IMR-90 (cell line): ENCODE measurements around the gene TEAD1. TPM values are rescaled to one million over a fixed set of nuclear protein-coding genes. Genes with fewer than 3 reads are reported as not detected.

ENCODE experiments used
- ATAC-seq: fragments of 200-7000 bp; cut with Tn5 transposase; 2 replicates; pipeline ENCODE4 v1.9.1; 2020; ENCODE audit warnings: low read depth, mild to moderate bottlenecking, moderate library complexity
- BruUV-seq: library from RNA; stranded (reverse); fragments of 400-500 nt; replicated peaks from 2 replicates; lab custom pipeline; 2021; lab: Mats Ljungman, UMichigan
- CTCF ChIA-PET: fragments of 300-600 bp; formaldehyde crosslinking; extraction: SDS; loops from one replicate; lab custom pipeline; 2021; ENCODE audit warnings: antibody characterized with exemption; lab: Yijun Ruan, JAX
- POLR2A ChIA-PET: fragments of 300-600 bp; sonication (Branson Sonifier 250); formaldehyde crosslinking; loops from one replicate; lab custom pipeline; 2022; ENCODE audit warnings: antibody characterized with exemption; ENCODE audit not compliant: unreplicated experiment; lab: Charles Lee
- DNase-seq: peaks from one replicate; pipeline ENCODE4 v3.0.0; 2013
- H2AFZ ChIP-seq: replicated peaks from 2 replicates; pipeline ENCODE3; 2013; ENCODE audit warnings: low read length, mild to moderate bottlenecking; ENCODE audit not compliant: poor library complexity
- H2AK5ac ChIP-seq: 2 replicates; pipeline ENCODE4 v1.6.1; 2013; ENCODE audit warnings: low read depth, low read length, inconsistent platforms
- H2AK9ac ChIP-seq: replicated peaks from 2 replicates; pipeline ENCODE3; 2013; ENCODE audit warnings: mild to moderate bottlenecking, low read depth, low read length, moderate library complexity; ENCODE audit not compliant: poor library complexity
- H2BK120ac ChIP-seq: 2 replicates; pipeline ENCODE4 v1.6.1; 2013; ENCODE audit warnings: low read depth, low read length, inconsistent platforms
- H2BK15ac ChIP-seq: 3 replicates; pipeline ENCODE4 v1.6.1; 2013; ENCODE audit warnings: low read depth, low read length, inconsistent platforms
- H2BK20ac ChIP-seq: 2 replicates; pipeline ENCODE4 v1.6.1; 2013; ENCODE audit warnings: low read depth, mild to moderate bottlenecking, inconsistent platforms, low read length, moderate library complexity
- H2BK5ac ChIP-seq: 2 replicates; pipeline ENCODE4 v1.6.1; 2013; ENCODE audit warnings: mild to moderate bottlenecking, low read depth, low read length, inconsistent platforms; ENCODE audit not compliant: poor library complexity, severe bottlenecking
- H3K14ac ChIP-seq: replicated peaks from 2 replicates; pipeline ENCODE4 v1.6.1; 2013; ENCODE audit warnings: low read depth, low read length, inconsistent platforms
- H3K18ac ChIP-seq: 2 replicates; pipeline ENCODE4 v1.6.1; 2013; ENCODE audit warnings: low read depth, low read length, control low read depth
- H3K23ac ChIP-seq: 2 replicates; pipeline ENCODE4 v1.6.1; 2013; ENCODE audit warnings: low read depth, low read length, inconsistent platforms
- H3K27ac ChIP-seq: 2 replicates; pipeline ENCODE4 v1.5.1; 2013; ENCODE audit warnings: mild to moderate bottlenecking, control low read depth, low read length; ENCODE audit not compliant: insufficient read depth
- H3K27me3 ChIP-seq: 2 replicates; pipeline ENCODE4 v1.6.1; 2013; ENCODE audit warnings: low read length; ENCODE audit not compliant: control insufficient read depth, insufficient read depth
- H3K36me3 ChIP-seq: 2 replicates; pipeline ENCODE4 v1.6.1; 2013; ENCODE audit warnings: low read length, mixed read lengths; ENCODE audit not compliant: control insufficient read depth, insufficient read depth
- H3K4ac ChIP-seq: 2 replicates; pipeline ENCODE4 v1.6.1; 2013; ENCODE audit warnings: low read depth, low read length, inconsistent platforms
- H3K4me1 ChIP-seq: 2 replicates; pipeline ENCODE4 v1.6.1; 2013; ENCODE audit warnings: low read length, mixed read lengths; ENCODE audit not compliant: control insufficient read depth, insufficient read depth
- H3K4me2 ChIP-seq: 2 replicates; pipeline ENCODE4 v1.6.1; 2013; ENCODE audit warnings: low read depth, mild to moderate bottlenecking, control low read depth, low read length, moderate library complexity
- H3K4me3 ChIP-seq: 2 replicates; pipeline ENCODE4 v1.5.1; 2013; ENCODE audit warnings: low read depth, mild to moderate bottlenecking, control low read depth, low read length, moderate library complexity; ENCODE audit not compliant: insufficient read depth
- H3K56ac ChIP-seq: 2 replicates; pipeline ENCODE4 v1.6.1; 2013; ENCODE audit warnings: low read length, inconsistent platforms; ENCODE audit not compliant: insufficient read depth; ENCODE audit errors: extremely low read depth
- H3K79me1 ChIP-seq, 2 experiments: 2 replicates each; pipeline ENCODE4 v1.6.1; 2013; ENCODE audit warnings: low read length in 2 of 2, inconsistent platforms in 1 of 2, low read depth in 1 of 2
- H3K9ac ChIP-seq: 2 replicates; pipeline ENCODE4 v1.6.1; 2013; ENCODE audit warnings: low read depth, low read length, control low read depth
- H3K9me1 ChIP-seq: 2 replicates; pipeline ENCODE4 v1.6.1; 2013; ENCODE audit warnings: low read length, inconsistent platforms; ENCODE audit not compliant: insufficient read depth
- H3K9me3 ChIP-seq: 2 replicates; pipeline ENCODE4 v1.6.1; 2013; ENCODE audit warnings: low read length; ENCODE audit not compliant: control insufficient read depth, insufficient read depth
- H4K20me1 ChIP-seq: 2 replicates; pipeline ENCODE4 v1.6.1; 2013; ENCODE audit warnings: low read length, inconsistent platforms; ENCODE audit not compliant: insufficient read depth
- H4K5ac ChIP-seq: 2 replicates; pipeline ENCODE4 v1.6.1; 2013; ENCODE audit warnings: mild to moderate bottlenecking, low read depth, low read length, control low read depth
- H4K8ac ChIP-seq, 2 experiments: 2 replicates each; pipeline ENCODE4 v1.6.1; 2013; ENCODE audit warnings: low read depth in 2 of 2, low read length in 2 of 2, control low read depth in 1 of 2, inconsistent platforms in 1 of 2
- H4K91ac ChIP-seq: 2 replicates; pipeline ENCODE4 v1.6.1; 2013; ENCODE audit warnings: low read depth, low read length, inconsistent platforms; ENCODE audit not compliant: insufficient read depth
- BHLHE40 ChIP-seq: fragments of 150-350 bp; IDR thresholded peaks from 2 replicates; pipeline ENCODE4 v1.6.1; 2016; ENCODE audit warnings: mild to moderate bottlenecking, low read depth, low read length
- CEBPB ChIP-seq: IDR thresholded peaks from 2 replicates; pipeline ENCODE4 v1.6.1; 2012; ENCODE audit warnings: low read depth, low read length, improper control_type of control experiment
- CHD1 ChIP-seq: IDR thresholded peaks from 2 replicates; pipeline ENCODE4 v1.6.1; 2012; ENCODE audit warnings: low read depth, low read length, improper control_type of control experiment
- CTCF ChIP-seq: conservative IDR thresholded peaks from 2 replicates; pipeline ENCODE4 v1.5.1; 2012; ENCODE audit warnings: mild to moderate bottlenecking, low read depth, low read length, improper control_type of control experiment
- ELK1 ChIP-seq: fragments of 150-350 bp; IDR thresholded peaks from 2 replicates; pipeline ENCODE4 v1.6.1; 2016; ENCODE audit warnings: low read depth, mild to moderate bottlenecking, low read length, moderate library complexity, borderline replicate concordance
- FOS ChIP-seq: fragments of 150-350 bp; IDR thresholded peaks from 2 replicates; pipeline ENCODE4 v1.6.1; 2016; ENCODE audit warnings: low read depth, low read length
- MAFK ChIP-seq: IDR thresholded peaks from 2 replicates; pipeline ENCODE4 v1.6.1; 2012; ENCODE audit warnings: low read depth, low read length, improper control_type of control experiment
- MAZ ChIP-seq: IDR thresholded peaks from 2 replicates; pipeline ENCODE4 v1.6.1; 2012; ENCODE audit warnings: low read depth, mild to moderate bottlenecking, low read length, improper control_type of control experiment, moderate library complexity, borderline replicate concordance
- MXI1 ChIP-seq: IDR thresholded peaks from 2 replicates; pipeline ENCODE4 v1.6.1; 2012; ENCODE audit warnings: low read depth, mild to moderate bottlenecking, low read length, moderate library complexity, borderline replicate concordance
- NFE2L2 ChIP-seq: fragments of 150-350 bp; IDR thresholded peaks from 2 replicates; pipeline ENCODE4 v1.6.1; 2016; ENCODE audit warnings: low read depth, mild to moderate bottlenecking, low read length
- POLR2A ChIP-seq: IDR thresholded peaks from 2 replicates; pipeline ENCODE4 v1.6.1; 2012; ENCODE audit warnings: mild to moderate bottlenecking, low read depth, low read length
- RAD21 ChIP-seq: IDR thresholded peaks from 2 replicates; pipeline ENCODE4 v1.6.1; 2012; ENCODE audit warnings: low read length, improper control_type of control experiment
- RCOR1 ChIP-seq: IDR thresholded peaks from 2 replicates; pipeline ENCODE4 v1.6.1; 2012; ENCODE audit warnings: mild to moderate bottlenecking, low read length, improper control_type of control experiment; ENCODE audit not compliant: insufficient replicate concordance
- RFX5 ChIP-seq: IDR thresholded peaks from 2 replicates; pipeline ENCODE4 v1.8.0; 2012; ENCODE audit warnings: low read depth, mild to moderate bottlenecking, low read length, moderate library complexity
- SMC3 ChIP-seq: fragments of 150-350 bp; IDR thresholded peaks from 2 replicates; pipeline ENCODE4 v1.6.1; 2016; ENCODE audit warnings: low read depth, mild to moderate bottlenecking, antibody characterized with exemption, low read length, moderate library complexity
- USF2 ChIP-seq: fragments of 150-350 bp; IDR thresholded peaks from 2 replicates; pipeline ENCODE4 v1.6.1; 2017; ENCODE audit warnings: mild to moderate bottlenecking, antibody characterized with exemption, low read length, low read depth
- WGBS, 2 experiments: methylation state at CpG; one replicate each; pipeline versions ENCODE4 v1.1.5 to v1.1.7; 2013; ENCODE audit warnings: missing lambda C conversion rate in 2 of 2; ENCODE audit not compliant: insufficient read length in 1 of 2; ENCODE audit errors: extremely low coverage in 2 of 2; 5-methylcytosine and 5-hydroxymethylcytosine counted together
- dilution Hi-C: fragments of 300-500 bp; cut with HindIII; formaldehyde crosslinking; loops from one replicate; pipeline ENCODE4 v1.14.3; 2018; ENCODE audit warnings: low sequenced_read_pairs; ENCODE audit not compliant: unreplicated experiment
- in situ Hi-C: fragments of 300-500 bp; cut with MboI; formaldehyde crosslinking; loops from 3 replicates; pipeline ENCODE4 v1.14.3; 2019; ENCODE audit warnings: low sequenced_read_pairs, inconsistent platforms, mixed read lengths
- intact Hi-C: fragments of 100-400 bp; cut with micrococcal nuclease; formaldehyde crosslinking; loops from 2 replicates; pipeline ENCODE4 v1.10.0; 2022
- polyA plus RNA-seq, 3 experiments: library from polyadenylated mRNA; depleted of rRNA; stranded (reverse); fragments of >200 nt; gene quantifications; 2 replicates each; pipeline ENCODE4 v1.2.3, GENCODE V29; 2012; ENCODE audit warnings: low replicate concordance in 1 of 3
- total RNA-seq: library from RNA; depleted of rRNA; stranded (reverse); fragments of >200 nt; gene quantifications from 2 replicates; pipeline ENCODE4 v1.2.3, GENCODE V29; 2012

The TEAD1 gene
- total and polyA plus RNA-seq, 2 of the 4 experiments (the other 2 are of a cell fraction), result 51.8 to 69.2 TPM

GRCh38 chr11:12762278-12762677 lies 88.1 kb downstream of the TEAD1 start:
- intact Hi-C loops (no loop called here), in situ Hi-C loops (no loop called here), dilution Hi-C loops (no loop called here)
- H3K9ac ChIP-seq, result no peak overlapping the region
- 79% methylated on average over 4 of the region's 5 CpGs; no CpG with 5 or more reads in 1 of the 2 experiments for WGBS, 2 experiments
- H3K4me2 ChIP-seq, result no peak overlapping the region
- H3K36me3 ChIP-seq, result peaks cover 19% of the 10 kb centered on the region
- H4K5ac ChIP-seq, result no peak overlapping the region
- H2AK5ac ChIP-seq, result no peak overlapping the region
- ChIA-PET POLR2A (no interaction called here), CTCF (no interaction called here)
- ATAC-seq, result no peak
- H3K27me3 ChIP-seq, result no peaks in the 10 kb centered on the region
- no peak overlapping the region for H4K8ac ChIP-seq
- H4K91ac ChIP-seq, result no peak overlapping the region
- H3K4me1 ChIP-seq, result peaks cover 16% of the 10 kb centered on the region
- no TSS peak for BruUV-seq
- no peak overlapping the region for H2AFZ ChIP-seq
- peaks cover 89% of the 10 kb centered on the region for H4K20me1 ChIP-seq
- no peak overlapping the region for H3K4me3 ChIP-seq
- no peak overlapping the region for H3K56ac ChIP-seq
- H3K9me3 ChIP-seq, result no peaks in the 10 kb centered on the region
- H3K23ac ChIP-seq, result no peak overlapping the region
- no peak overlapping the region for H3K27ac ChIP-seq
- no peak overlapping the region for H3K18ac ChIP-seq
- no peak overlapping the region for H2BK15ac ChIP-seq
- peaks cover 34 to 93% of the 10 kb centered on the region in 2 experiments for H3K79me1 ChIP-seq
- TF ChIP-seq CEBPB (no peak), BHLHE40 (no peak), MXI1 (no peak), RFX5 (no peak), MAZ (no peak), SMC3 (no peak), RCOR1 (no peak), ELK1 (no peak), MAFK (no peak), CTCF (no peak), RAD21 (no peak), POLR2A (no peak), CHD1 (no peak), USF2 (no peak), FOS (no peak), NFE2L2 (no peak)
- no peak overlapping the region for H3K4ac ChIP-seq
- H2BK5ac ChIP-seq, result no peak overlapping the region
- no peak overlapping the region for H3K14ac ChIP-seq
- H2BK120ac ChIP-seq, result no peak overlapping the region
- H2AK9ac ChIP-seq, result no peak overlapping the region
- DNase-seq, result no peak
- H3K9me1 ChIP-seq, result peaks cover 30% of the 10 kb centered on the region
- no peak overlapping the region for H2BK20ac ChIP-seq
